OCI-LY1 (cell line): ENCODE results near the gene TMBIM4.

Experiments used
- EZH2 ChIP-seq: fragments of 200-600 bp; sonication (generic), shearing (Covaris generic); IDR thresholded peaks from 2 replicates; pipeline ENCODE4 v1.8.0; 2017; ENCODE audit warnings: borderline replicate concordance, mixed run types, mild to moderate bottlenecking, antibody characterized with exemption, low read length, moderate library complexity, mixed read lengths
- TF ChIP-seq, protein P1 (sequence below): fragments of 200-600 bp; sonication (generic), shearing (Covaris generic); IDR thresholded peaks from 2 replicates; pipeline ENCODE4 v1.5.1; 2017; ENCODE audit warnings: mild to moderate bottlenecking, antibody characterized with exemption, low read length, moderate library complexity, mixed read lengths

DNA sequence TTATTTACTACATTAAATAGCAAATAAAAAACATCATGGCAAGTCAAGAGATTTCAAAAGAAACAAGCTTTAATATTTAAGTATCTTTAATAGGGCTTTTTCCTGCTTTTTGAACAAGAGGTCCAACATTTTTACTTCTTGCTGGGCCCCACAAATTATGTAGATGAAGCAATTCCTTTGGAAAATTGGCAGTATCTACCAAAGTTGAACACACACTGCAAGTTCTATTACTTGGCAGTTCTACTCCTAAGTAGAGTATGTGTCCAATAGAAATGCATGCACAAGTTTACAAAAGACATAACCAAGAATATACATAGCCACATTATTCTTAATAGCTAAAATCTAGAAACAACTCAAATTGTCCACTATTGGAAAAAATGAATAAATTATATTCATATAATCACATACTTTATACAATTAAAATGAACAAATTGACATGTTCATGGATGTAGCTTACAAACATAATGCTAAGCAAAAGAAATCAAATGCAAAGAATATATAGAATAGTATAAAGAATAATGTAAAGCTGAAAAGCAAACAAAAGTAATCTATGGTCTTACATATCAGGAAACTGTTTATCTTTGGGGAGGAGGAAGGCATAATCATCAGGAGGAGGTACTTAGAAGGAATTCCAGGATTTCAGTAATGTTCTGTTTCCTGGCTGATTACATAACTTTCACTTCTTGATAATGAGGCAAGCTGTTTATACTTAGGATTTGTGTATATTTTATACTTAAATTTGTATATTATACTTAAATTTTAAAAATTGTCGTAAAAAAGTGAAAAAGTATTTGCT, 6.5 kb upstream of the TMBIM4 start:
- TF ChIP-seq EZH2 = no peak
- TF ChIP-seq, protein P1, sequence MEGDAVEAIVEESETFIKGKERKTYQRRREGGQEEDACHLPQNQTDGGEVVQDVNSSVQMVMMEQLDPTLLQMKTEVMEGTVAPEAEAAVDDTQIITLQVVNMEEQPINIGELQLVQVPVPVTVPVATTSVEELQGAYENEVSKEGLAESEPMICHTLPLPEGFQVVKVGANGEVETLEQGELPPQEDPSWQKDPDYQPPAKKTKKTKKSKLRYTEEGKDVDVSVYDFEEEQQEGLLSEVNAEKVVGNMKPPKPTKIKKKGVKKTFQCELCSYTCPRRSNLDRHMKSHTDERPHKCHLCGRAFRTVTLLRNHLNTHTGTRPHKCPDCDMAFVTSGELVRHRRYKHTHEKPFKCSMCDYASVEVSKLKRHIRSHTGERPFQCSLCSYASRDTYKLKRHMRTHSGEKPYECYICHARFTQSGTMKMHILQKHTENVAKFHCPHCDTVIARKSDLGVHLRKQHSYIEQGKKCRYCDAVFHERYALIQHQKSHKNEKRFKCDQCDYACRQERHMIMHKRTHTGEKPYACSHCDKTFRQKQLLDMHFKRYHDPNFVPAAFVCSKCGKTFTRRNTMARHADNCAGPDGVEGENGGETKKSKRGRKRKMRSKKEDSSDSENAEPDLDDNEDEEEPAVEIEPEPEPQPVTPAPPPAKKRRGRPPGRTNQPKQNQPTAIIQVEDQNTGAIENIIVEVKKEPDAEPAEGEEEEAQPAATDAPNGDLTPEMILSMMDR = no peak
